ENCODE data around the gene F11R. TPM values are rescaled to one million over a fixed set of nuclear protein-coding genes. Genes with fewer than 3 reads are reported as not detected.

Gene F11R
- total RNA-seq, 1 experiment from 2014 or later: 196 TPM

GRCh38 chr1:161048949-161049722 lies 28.2 kb upstream of the F11R start:
- peaks cover 12% of the 10 kb centered on the region for H3K4me1 ChIP-seq
- intact Hi-C loops (cut with micrococcal nuclease; ENCODE audit: unreplicated experiment): no loop called here
- peaks cover 13% of the 10 kb centered on the region for H3K9me3 Mint-ChIP-seq (ENCODE audit: unreplicated experiment)
- peaks cover 6% of the 10 kb centered on the region for H3K4me1 Mint-ChIP-seq (ENCODE audit: low read depth, unreplicated experiment)
- CTCF ChIA-PET: no interaction called here
- POLR2A ChIA-PET: no interaction called here
- no peaks in the 10 kb centered on the region for H3K27me3 ChIP-seq (replicated peaks; ENCODE audit: control insufficient read depth, insufficient read depth, low read length)
- peak overlapping the region; percentile 19 for H3K4me3 Mint-ChIP-seq (ENCODE audit: unreplicated experiment)
- no peak overlapping the region for H3K4me3 ChIP-seq (ENCODE audit: low read depth, low read length)
- no TSS peak for BruUV-seq (replicated peaks)
- peaks cover 12% of the 10 kb centered on the region; the same call in 1 of the 2 replicates for H3K9me3 ChIP-seq
- H3K36me3 ChIP-seq (ENCODE audit: control insufficient read depth, insufficient read depth, low read length): no peaks in the 10 kb centered on the region; the same call in 1 of the 2 replicates
- no peak overlapping the region for H3K27ac Mint-ChIP-seq (ENCODE audit: unreplicated experiment)
- TF ChIP-seq, protein P1, sequence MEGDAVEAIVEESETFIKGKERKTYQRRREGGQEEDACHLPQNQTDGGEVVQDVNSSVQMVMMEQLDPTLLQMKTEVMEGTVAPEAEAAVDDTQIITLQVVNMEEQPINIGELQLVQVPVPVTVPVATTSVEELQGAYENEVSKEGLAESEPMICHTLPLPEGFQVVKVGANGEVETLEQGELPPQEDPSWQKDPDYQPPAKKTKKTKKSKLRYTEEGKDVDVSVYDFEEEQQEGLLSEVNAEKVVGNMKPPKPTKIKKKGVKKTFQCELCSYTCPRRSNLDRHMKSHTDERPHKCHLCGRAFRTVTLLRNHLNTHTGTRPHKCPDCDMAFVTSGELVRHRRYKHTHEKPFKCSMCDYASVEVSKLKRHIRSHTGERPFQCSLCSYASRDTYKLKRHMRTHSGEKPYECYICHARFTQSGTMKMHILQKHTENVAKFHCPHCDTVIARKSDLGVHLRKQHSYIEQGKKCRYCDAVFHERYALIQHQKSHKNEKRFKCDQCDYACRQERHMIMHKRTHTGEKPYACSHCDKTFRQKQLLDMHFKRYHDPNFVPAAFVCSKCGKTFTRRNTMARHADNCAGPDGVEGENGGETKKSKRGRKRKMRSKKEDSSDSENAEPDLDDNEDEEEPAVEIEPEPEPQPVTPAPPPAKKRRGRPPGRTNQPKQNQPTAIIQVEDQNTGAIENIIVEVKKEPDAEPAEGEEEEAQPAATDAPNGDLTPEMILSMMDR (IDR thresholded peaks at IDR 0.05; ENCODE audit: insufficient read depth in 1 of 2, low read depth in 1 of 2, low read length in 1 of 2, severe bottlenecking in 1 of 2, unreplicated experiment in 1 of 2): no peak
- DNase-seq: no peak
- peaks cover 14% of the 10 kb centered on the region for H3K36me3 Mint-ChIP-seq (ENCODE audit: insufficient read depth, unreplicated experiment)
- no peaks in the 10 kb centered on the region for H3K27me3 Mint-ChIP-seq (ENCODE audit: insufficient read depth, unreplicated experiment)

DNA sequence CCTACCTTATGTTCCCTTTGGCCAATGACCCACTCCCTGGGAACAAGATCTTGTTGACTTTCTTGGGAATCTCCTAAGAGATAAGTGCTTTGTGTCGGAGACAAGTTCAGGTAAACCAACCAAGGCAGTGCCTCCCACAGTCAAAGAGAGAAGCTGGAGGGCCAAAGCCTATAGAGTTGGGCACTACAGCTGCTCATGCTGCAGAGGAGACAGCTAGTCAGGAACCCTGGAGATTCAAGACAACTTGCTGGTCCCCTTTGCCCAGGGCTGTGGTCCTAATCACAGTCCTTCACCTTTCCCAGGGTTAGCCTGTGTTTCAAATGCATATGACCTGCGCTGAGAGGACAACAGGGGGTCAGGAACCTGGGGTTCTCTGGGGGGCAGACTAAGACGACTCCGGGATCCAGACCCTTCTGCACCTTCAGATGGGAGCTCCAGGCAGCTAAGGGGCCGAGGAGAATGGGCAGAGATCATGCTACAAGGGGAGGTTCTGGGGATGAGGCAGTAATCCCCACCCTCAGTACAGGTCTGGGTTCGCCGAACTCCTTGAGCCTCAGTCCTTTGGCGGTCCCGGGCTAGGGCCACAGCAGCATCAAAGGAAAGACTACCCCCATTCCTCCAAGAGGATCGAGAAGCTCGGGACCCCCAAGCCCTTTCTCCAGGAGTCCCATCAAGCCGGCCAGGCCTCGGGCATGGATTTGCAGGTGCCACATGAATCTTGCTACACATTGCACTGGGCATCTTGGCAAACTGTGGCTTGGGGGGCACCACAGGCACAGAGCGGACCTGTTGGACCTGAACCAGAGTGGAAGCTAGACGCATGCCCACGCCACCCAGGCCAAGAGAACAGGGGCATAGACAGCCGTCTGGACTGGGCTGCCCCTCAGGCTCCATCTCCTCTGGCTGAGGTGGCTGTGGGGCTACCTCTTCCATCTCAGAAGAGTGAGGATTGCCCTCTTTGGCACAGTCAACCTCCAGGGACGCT lies 26.8 kb upstream of the F11R start:
- ChIA-PET POLR2A (interaction anchor here (3.7 kb wide), 1 partner anchor 26 kb away, joined by 84 read pairs; the partner anchor contains the start of gene F11R), CTCF (no interaction called here)
- peaks cover 12% of the 10 kb centered on the region; the same call in 1 of the 2 replicates for H3K9me3 ChIP-seq
- Mint-ChIP-seq H3K4me3 (ENCODE audit: unreplicated experiment) (no peak overlapping the region), H3K27me3 (ENCODE audit: insufficient read depth, unreplicated experiment) (no peaks in the 10 kb centered on the region), H3K27ac (ENCODE audit: unreplicated experiment) (no peak overlapping the region), H3K9me3 (ENCODE audit: unreplicated experiment) (peaks cover 13% of the 10 kb centered on the region), H3K36me3 (ENCODE audit: insufficient read depth, unreplicated experiment) (peaks cover 14% of the 10 kb centered on the region), H3K4me1 (ENCODE audit: low read depth, unreplicated experiment) (peaks cover 6% of the 10 kb centered on the region)
- TF ChIP-seq, protein P1 (IDR thresholded peaks at IDR 0.05; ENCODE audit: insufficient read depth in 1 of 2, low read depth in 1 of 2, low read length in 1 of 2, severe bottlenecking in 1 of 2, unreplicated experiment in 1 of 2): no peak
- DNase-seq: no peak
- BruUV-seq (replicated peaks): no TSS peak
- intact Hi-C loops (cut with micrococcal nuclease; ENCODE audit: unreplicated experiment): no loop called here
- no peaks in the 10 kb centered on the region for H3K27me3 ChIP-seq (replicated peaks; ENCODE audit: control insufficient read depth, insufficient read depth, low read length)
- H3K4me1 ChIP-seq: peaks cover 12% of the 10 kb centered on the region
- H3K36me3 ChIP-seq (ENCODE audit: control insufficient read depth, insufficient read depth, low read length): no peaks in the 10 kb centered on the region; the same call in 1 of the 2 replicates
- H3K4me3 ChIP-seq (ENCODE audit: low read depth, low read length): no peak overlapping the region
